K562 (cell line): ENCODE data around the gene MADD. TPM values are rescaled to one million over a fixed set of nuclear protein-coding genes. Genes with fewer than 3 reads are reported as not detected.
A peak's percentile ranks its signal among the peaks of the same experiment; 100 is the strongest.

Source experiments
- ATF1 ChIP-seq, 2 experiments: fragments of 450-650 bp in 1 of 2; IDR thresholded peaks; 2 replicates each; pipeline ENCODE4 v1.6.1; 2016; ENCODE audit warnings: missing compliant biosample characterization in 1 of 2, missing genetic modification characterization in 1 of 2
- BHLHE40 ChIP-seq: IDR thresholded peaks from 2 replicates; pipeline ENCODE4 v1.6.1; 2011; ENCODE audit warnings: low read length, improper control_type of control experiment
- DIDO1 ChIP-seq: fragments of 450-650 bp; IDR thresholded peaks from 2 replicates; pipeline ENCODE4 v1.6.1; 2016; ENCODE audit warnings: low read depth, missing biosample characterization, missing genetic modification characterization
- FOXJ3 ChIP-seq: sonication (generic); formaldehyde crosslinking; IDR thresholded peaks from 2 replicates; pipeline ENCODE4 v1.4.0; 2020; ENCODE audit warnings: mild to moderate bottlenecking, missing genetic modification reagents
- GATAD2A ChIP-seq: fragments of 450-650 bp; IDR thresholded peaks from 2 replicates; pipeline ENCODE4 v1.6.1; 2017
- HDAC6 ChIP-seq: IDR thresholded peaks from 2 replicates; pipeline ENCODE4 v1.6.1; 2012; ENCODE audit warnings: low read depth, mild to moderate bottlenecking, control low read depth, inconsistent platforms, low read length, moderate library complexity
- MCM3 ChIP-seq: fragments of 450-650 bp; IDR thresholded peaks from 2 replicates; pipeline ENCODE4 v1.6.1; 2016
- PCBP1 ChIP-seq: fragments of 200-400 bp; formaldehyde crosslinking; IDR thresholded peaks from 2 replicates; pipeline ENCODE4 v1.6.1; 2018; ENCODE audit warnings: mild to moderate bottlenecking, low read depth, low read length; ENCODE audit not compliant: poor library complexity, severe bottlenecking
- PHF21A ChIP-seq: fragments of 450-650 bp; IDR thresholded peaks from 2 replicates; pipeline ENCODE4 v1.6.1; 2017; ENCODE audit warnings: low read depth, borderline replicate concordance
- SIN3A ChIP-seq, 2 experiments: fragments of 150-350 bp in 1 of 2; IDR thresholded peaks; 2 replicates each; pipeline ENCODE4 v1.6.1; 2011 to 2016; ENCODE audit warnings: borderline replicate concordance in 2 of 2, low read depth in 2 of 2, low read length in 2 of 2, mild to moderate bottlenecking in 2 of 2, moderate library complexity in 2 of 2; ENCODE audit not compliant: control insufficient read depth in 1 of 2
- SLC30A9 ChIP-seq: fragments of 250-450 bp; sonication (Bioruptor Pico); IDR thresholded peaks from 2 replicates; pipeline ENCODE4 v1.8.0; 2022; ENCODE audit warnings: mild to moderate bottlenecking, moderate library complexity
- SRSF9 ChIP-seq: fragments of 200-400 bp; formaldehyde crosslinking; IDR thresholded peaks from 2 replicates; pipeline ENCODE4 v1.6.1; 2017; ENCODE audit warnings: low read depth, low read length, borderline replicate concordance
- TCF7L2 ChIP-seq: fragments of 150-350 bp; IDR thresholded peaks from 2 replicates; pipeline ENCODE4 v1.6.1; 2016; ENCODE audit warnings: low read depth, mild to moderate bottlenecking, low read length, moderate library complexity
- TEAD4 ChIP-seq, 2 experiments: sonication (generic) in 1 of 2; formaldehyde crosslinking in 1 of 2; IDR thresholded peaks; 2 replicates each; pipeline versions ENCODE4 v1.6.1 to v1.8.0; 2012 to 2022; ENCODE audit warnings: borderline replicate concordance in 1 of 2, inconsistent platforms in 1 of 2, low read length in 1 of 2, mild to moderate bottlenecking in 1 of 2, missing genetic modification reagents in 1 of 2
- ZBTB7A ChIP-seq: IDR thresholded peaks from 2 replicates; pipeline ENCODE4 v1.6.1; 2011; ENCODE audit warnings: low read depth, mild to moderate bottlenecking, low read length, moderate library complexity, borderline replicate concordance; ENCODE audit not compliant: control insufficient read depth
- ZNF583 ChIP-seq: fragments of 250-450 bp; sonication (Bioruptor Pico); IDR thresholded peaks from 2 replicates; pipeline ENCODE4 v1.4.0; 2020
- ZNF584 ChIP-seq: fragments of 200-800 bp; sonication (Bioruptor generic); IDR thresholded peaks from 2 replicates; pipeline ENCODE4 v1.6.1; 2016; ENCODE audit warnings: low read depth, mild to moderate bottlenecking, missing genetic modification characterization, missing compliant biosample characterization
- ZNF780A ChIP-seq: fragments of 250-450 bp; sonication (Bioruptor Pico); IDR thresholded peaks from 2 replicates; pipeline ENCODE4 v1.5.0; 2021; ENCODE audit warnings: mild to moderate bottlenecking
- polyA plus RNA-seq, 8 experiments: library from polyadenylated mRNA; depleted of rRNA in 4 of 8; stranded (reverse) in 5 of 8; unstranded in 3 of 8; fragments of >200 nt; fragmentation: Nextera tagmentation in 2 of 8; fragmentation: Illumina TruSeq in 1 of 8; extraction: Ambion mirVana in 2 of 8; extraction: Trizol in 1 of 8; gene quantifications; 2 replicates each; pipeline versions ENCODE4 v1.2.1 to v1.2.3, GENCODE V29; 2011 to 2014; ENCODE audit warnings: inconsistent platforms in 1 of 8, missing spikeins in 1 of 8
- total RNA-seq, 7 experiments: library from RNA; depleted of rRNA in 6 of 7; stranded (reverse); fragments of >200 nt in 6 of 7; fragmentation: Illumina TruSeq in 2 of 7; extraction: Trizol in 2 of 7; gene quantifications; 2 replicates each; pipeline versions ENCODE4 v1.2.1 to v1.2.3, GENCODE V29; 2011 to 2021; ENCODE audit warnings: low replicate concordance in 1 of 7
- TF ChIP-seq, protein P1 (sequence below), 2 experiments: fragments of 450-650 bp; conservative IDR thresholded peaks; 2 replicates each; pipeline ENCODE4 v1.6.1; 2017; ENCODE audit warnings: mild to moderate bottlenecking in 2 of 2, moderate library complexity in 2 of 2
- TF ChIP-seq, protein P2 (sequence below): sonication (generic); formaldehyde crosslinking; IDR thresholded peaks from 2 replicates; pipeline ENCODE4 v1.8.0; 2023; ENCODE audit warnings: mild to moderate bottlenecking, missing genetic modification reagents
- TF ChIP-seq, protein P3 (sequence below), 2 experiments: fragments of 450-650 bp in 1 of 2; sonication (generic) in 1 of 2; formaldehyde crosslinking in 1 of 2; IDR thresholded peaks in 1 of 2; conservative IDR thresholded peaks in 1 of 2; 2 replicates each; pipeline versions ENCODE4 v1.6.1 to v1.8.1; 2016 to 2023; ENCODE audit warnings: mild to moderate bottlenecking in 2 of 2, moderate library complexity in 2 of 2, inconsistent platforms in 1 of 2, missing genetic modification reagents in 1 of 2
- TF ChIP-seq, protein P4 (sequence below): fragments of 450-650 bp; formaldehyde crosslinking; IDR thresholded peaks from 2 replicates; pipeline ENCODE4 v1.4.0; 2020; ENCODE audit warnings: mild to moderate bottlenecking

Gene MADD
- total and polyA plus RNA-seq, 9 of the 15 experiments (the other 6 are each of a cell fraction or from before 2014, with no cell fraction given): 0.68 to 57.6 (median 33.6) TPM

DNA sequence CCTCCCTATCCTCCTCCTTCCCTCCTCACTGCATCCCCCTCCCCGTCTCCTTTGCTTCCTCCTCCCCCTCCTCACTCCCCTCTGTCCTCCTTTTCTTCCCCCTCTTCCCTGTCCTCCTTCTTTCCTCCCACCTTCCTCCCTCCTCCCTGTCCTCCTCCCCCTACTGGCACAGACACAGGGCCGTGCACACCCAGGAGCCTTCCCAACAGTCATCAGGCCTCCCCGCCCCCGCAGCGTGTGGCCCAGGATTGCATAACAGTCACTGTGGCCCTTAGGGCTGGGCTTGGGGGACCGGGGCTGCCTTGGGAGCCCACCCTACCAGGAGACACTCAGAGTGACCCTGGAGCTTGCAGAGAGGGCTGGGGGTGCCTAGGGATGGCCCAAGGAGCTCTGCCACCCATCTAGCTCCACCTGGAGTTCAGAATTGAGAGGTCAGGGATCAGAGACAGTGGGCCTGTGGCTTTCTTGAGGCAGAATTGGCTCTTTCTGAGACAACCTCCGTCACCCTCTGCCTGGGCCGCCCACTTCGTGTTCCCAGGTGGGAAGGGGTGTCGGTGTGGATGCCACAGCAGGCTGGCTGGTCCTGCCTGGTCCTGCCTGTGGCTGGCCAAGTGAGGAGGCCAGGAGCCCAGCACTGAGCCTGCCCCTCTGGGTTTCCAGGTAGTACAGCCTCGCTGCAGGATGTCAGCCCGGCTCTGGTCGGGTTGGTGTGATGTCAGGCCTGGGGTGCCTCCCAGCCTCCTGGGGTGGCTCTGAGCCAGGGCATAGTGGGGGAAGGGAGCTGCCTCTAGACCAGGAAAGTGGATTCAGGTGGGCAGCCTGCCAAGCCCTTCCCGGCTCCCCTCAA lies 106.8 kb downstream of the MADD start (continued):
- TF ChIP-seq SIN3A (IDR thresholded peaks at IDR 0.05; ENCODE audit: borderline replicate concordance in 2 of 2, control insufficient read depth in 1 of 2, low read depth in 2 of 2, low read length in 2 of 2) (no peak), ZNF780A (CRISPR knock-in tag) (no peak), GATAD2A (peak; percentile 95), PCBP1 (no peak), BHLHE40 (peak; percentile 65), DIDO1 (no peak), ZNF583 (no peak), SLC30A9 (CRISPR knock-in tag) (no peak), MCM3 (no peak), ZNF584 (no peak), FOXJ3 (CRISPR knock-in tag) (no peak), TCF7L2 (no peak), ATF1 (CRISPR knock-in tag; IDR thresholded peaks at IDR 0.05) (no peak), ATF1 (tag; IDR thresholded peaks at IDR 0.05) (peak; percentile 48), PHF21A (no peak), HDAC6 (no peak), SRSF9 (no peak), ZBTB7A (peak; percentile 36; the same call in 1 of the 2 replicates), TEAD4 (IDR thresholded peaks at IDR 0.05; ENCODE audit: low read length) (no peak), TEAD4 (CRISPR knock-in tag; IDR thresholded peaks at IDR 0.05; ENCODE audit: borderline replicate concordance) (no peak)
- TF ChIP-seq, protein P1, sequence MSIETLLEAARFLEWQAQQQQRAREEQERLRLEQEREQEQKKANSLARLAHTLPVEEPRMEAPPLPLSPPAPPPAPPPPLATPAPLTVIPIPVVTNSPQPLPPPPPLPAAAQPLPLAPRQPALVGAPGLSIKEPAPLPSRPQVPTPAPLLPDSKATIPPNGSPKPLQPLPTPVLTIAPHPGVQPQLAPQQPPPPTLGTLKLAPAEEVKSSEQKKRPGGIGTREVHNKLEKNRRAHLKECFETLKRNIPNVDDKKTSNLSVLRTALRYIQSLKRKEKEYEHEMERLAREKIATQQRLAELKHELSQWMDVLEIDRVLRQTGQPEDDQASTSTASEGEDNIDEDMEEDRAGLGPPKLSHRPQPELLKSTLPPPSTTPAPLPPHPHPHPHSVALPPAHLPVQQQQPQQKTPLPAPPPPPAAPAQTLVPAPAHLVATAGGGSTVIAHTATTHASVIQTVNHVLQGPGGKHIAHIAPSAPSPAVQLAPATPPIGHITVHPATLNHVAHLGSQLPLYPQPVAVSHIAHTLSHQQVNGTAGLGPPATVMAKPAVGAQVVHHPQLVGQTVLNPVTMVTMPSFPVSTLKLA (conservative IDR thresholded peaks at IDR 0.05): peak in 1 of 2 experiments; percentile 52; a peak in 1 of 4 replicates
- TF ChIP-seq, protein P2, sequence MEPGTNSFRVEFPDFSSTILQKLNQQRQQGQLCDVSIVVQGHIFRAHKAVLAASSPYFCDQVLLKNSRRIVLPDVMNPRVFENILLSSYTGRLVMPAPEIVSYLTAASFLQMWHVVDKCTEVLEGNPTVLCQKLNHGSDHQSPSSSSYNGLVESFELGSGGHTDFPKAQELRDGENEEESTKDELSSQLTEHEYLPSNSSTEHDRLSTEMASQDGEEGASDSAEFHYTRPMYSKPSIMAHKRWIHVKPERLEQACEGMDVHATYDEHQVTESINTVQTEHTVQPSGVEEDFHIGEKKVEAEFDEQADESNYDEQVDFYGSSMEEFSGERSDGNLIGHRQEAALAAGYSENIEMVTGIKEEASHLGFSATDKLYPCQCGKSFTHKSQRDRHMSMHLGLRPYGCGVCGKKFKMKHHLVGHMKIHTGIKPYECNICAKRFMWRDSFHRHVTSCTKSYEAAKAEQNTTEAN (CRISPR knock-in tag): no peak
- TF ChIP-seq, protein P3, sequence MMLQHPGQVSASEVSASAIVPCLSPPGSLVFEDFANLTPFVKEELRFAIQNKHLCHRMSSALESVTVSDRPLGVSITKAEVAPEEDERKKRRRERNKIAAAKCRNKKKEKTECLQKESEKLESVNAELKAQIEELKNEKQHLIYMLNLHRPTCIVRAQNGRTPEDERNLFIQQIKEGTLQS (IDR thresholded peaks at IDR 0.05): peak; percentile 74
- TF ChIP-seq, protein P3 (CRISPR knock-in tag; conservative IDR thresholded peaks at IDR 0.05): no peak
- TF ChIP-seq, protein P4, sequence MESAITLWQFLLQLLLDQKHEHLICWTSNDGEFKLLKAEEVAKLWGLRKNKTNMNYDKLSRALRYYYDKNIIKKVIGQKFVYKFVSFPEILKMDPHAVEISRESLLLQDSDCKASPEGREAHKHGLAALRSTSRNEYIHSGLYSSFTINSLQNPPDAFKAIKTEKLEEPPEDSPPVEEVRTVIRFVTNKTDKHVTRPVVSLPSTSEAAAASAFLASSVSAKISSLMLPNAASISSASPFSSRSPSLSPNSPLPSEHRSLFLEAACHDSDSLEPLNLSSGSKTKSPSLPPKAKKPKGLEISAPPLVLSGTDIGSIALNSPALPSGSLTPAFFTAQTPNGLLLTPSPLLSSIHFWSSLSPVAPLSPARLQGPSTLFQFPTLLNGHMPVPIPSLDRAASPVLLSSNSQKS (CRISPR knock-in tag): no peak
